ENCODE measurements around the gene ADARB1.

Gene ADARB1

GRCh38 chr21:45243603-45244002 is 169.2 kb downstream of the ADARB1 start:
- DNase-seq, result no peak

DNA sequence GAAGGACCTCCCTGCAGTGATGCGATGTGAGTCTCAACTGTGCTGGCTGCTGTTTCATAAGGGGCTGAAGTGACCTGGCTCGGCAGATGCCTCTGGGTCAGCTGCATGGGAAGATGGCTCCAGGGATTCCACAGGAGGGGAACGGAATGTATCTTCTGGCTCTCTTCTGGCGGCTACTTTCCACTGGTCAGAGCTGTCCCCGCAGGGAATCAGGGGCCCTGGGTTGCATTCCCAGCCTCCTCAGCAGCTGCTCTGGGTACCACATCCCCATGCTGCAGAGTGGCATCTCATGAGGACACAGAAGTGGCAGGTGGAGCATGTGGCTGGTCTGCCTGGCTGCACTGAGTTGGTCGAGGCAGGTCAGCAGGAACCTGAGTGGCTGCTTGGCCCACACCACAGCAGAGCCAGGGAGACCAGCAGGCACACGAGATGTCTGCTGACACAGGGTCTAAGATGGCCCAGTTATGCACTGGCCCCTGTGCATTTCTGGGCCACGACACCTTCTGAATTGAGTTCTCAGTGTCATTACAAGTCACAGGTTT is 170.5 kb downstream of the ADARB1 start:
- no peak for DNase-seq

DNA sequence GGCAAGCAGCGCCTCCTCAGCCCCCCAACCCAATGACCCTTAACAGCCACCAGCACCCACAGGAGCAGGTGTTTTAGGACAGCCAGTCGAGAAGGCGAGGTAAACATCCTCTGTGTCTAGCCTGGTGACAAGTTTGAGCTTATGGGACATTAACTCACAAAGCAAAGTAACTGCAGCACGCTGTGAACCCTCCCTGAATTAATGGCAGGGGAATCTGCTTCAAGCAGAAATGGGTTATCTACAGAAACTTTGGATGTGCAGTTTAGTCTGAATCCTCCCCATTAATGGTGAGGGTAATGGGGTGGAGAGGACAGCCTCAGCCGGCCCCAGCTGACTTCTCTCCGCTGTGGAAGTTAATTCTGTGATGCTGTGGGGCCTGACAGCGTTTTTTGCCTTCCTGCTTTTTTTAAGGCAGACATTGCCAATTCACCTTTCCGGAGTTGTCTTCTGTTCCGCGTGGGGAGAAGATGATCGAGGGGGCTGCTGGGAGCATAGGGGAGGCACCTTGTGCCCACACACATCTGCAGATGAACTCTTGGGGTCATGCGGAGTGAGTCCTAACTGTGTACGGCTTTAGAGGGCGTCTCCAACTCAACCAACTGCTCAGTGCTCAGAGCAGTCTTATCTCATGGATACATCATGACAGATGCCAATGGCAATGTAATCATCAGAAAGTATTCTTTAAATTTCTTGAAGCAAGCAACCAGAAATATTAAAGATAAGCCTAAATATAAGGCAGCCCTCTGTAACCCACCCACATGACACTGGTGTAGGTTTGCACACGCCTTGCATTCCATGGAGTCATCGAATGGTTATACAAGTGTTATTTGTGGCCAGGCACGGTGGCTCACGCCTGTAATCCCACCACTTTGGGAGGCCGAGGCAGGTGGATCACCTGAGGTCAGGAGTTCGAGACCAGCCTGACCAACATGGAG is 172.3 kb downstream of the ADARB1 start:
- no peak for DNase-seq

- no peak for DNase-seq
Observed at GRCh38 chr21:45248301-45248892, 174.0 kb downstream of the ADARB1 start.

- no peak for DNase-seq
Observed at GRCh38 chr21:45248893-45249381, 174.6 kb downstream of the ADARB1 start.

- DNase-seq, result no peak
Observed at GRCh38 chr21:45249626-45250025, 175.2 kb downstream of the ADARB1 start.

- no peak for DNase-seq
Observed at GRCh38 chr21:45250272-45250671, 175.9 kb downstream of the ADARB1 start.

- no peak for DNase-seq
Observed at GRCh38 chr21:45250914-45251634, 176.7 kb downstream of the ADARB1 start.

GRCh38 chr21:45251635-45252447 is 177.5 kb downstream of the ADARB1 start:
- no peak for DNase-seq

- DNase-seq, result no peak
Observed at GRCh38 chr21:45252448-45252925, 178.1 kb downstream of the ADARB1 start.

- DNase-seq, result no peak
Observed at GRCh38 chr21:45253180-45253579, 178.8 kb downstream of the ADARB1 start.

GRCh38 chr21:45253633-45254459 is 179.5 kb downstream of the ADARB1 start:
- no peak for DNase-seq

DNA sequence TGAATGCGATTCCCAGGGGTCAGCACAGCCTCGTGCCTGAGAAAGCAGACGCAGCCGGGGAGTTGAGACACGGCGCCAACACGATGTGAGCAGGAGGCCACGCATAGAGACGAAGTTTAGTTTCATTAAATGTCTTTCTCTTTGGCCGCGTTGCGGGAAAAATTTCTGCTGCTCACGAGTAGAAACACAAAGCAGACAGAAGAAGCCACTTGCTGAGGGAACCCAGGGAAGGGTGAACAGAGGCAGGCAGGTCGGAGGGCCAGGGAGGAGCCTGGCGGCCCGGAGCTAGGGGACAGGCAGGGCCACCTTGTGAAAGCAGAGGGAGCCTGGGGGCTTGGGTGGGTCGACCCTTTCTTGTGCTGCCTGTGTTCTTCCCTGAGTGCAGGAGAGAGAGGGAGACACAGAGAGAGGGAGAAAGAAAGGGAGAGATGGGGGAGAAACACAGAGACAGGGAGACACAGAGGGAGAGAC is 180.1 kb downstream of the ADARB1 start:
- DNase-seq, result no peak

DNA sequence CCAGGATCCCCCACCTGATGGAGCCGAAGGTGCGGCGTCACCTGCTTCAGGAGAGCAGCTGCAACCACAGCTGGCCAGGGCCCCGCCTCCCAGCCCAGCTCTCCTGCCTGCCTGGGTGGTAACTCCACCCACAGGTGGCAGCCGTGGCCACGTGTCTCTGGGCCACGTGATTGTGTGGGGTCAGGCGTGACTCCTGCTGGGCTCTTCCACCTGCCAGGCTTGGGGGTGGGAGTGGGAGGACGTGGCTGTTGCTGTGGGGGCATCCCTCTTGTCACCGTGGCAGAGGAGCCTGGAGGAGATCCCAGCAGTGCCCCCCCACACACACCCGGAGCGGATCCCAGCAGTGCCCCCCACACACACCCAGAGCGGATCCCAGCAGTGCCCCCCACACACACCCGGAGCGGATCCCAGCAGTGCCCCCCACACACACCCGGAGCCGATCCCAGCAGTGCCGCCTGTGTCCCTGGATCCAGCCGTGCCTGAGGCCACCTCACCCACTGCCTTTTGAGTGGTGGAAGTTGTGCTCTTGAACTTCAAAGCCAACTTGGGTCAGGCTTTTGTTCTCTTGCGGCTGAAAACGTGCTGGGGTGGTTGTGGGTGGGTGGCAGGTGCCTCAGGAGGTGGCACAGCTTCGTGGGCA is 181.1 kb downstream of the ADARB1 start:
- DNase-seq, result no peak

- DNase-seq, result no peak
Observed at GRCh38 chr21:45256021-45256911, 181.9 kb downstream of the ADARB1 start.

DNA sequence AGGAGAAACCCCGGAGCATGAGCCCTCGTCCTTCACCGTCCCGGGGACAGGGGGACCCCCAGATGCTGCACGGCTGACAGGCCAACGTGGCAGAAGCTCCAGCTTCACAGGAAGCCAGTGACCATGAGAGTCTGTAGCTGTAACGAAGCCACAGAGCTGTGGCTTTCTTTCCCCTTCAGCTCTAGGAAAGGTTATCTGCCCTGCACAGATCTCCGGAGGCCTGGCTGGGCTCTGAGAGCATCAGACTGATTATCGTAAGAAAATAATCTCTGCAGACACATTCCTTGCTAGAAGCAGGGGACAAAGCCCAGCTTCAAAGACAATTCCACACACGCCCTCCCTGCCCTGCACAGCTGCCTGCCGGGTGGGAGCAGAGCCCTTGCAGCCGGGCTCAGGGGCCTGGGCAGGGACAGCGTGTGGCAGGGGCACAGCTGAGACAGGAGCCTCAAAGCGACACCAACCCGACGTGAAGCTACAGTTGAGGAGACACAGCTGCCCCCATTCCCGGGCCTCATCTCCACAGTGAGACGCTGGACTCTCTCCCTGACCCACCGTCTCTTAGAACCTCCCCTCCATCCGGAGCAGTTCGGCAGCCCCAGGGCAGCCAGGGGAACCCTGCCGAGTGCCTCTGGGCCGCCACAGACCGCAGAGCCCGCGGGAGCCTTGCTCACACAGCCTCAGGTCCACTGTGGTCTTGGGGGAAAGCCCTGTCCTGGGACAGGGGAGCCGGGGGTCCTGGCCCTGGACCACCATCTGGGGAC is 182.7 kb downstream of the ADARB1 start:
- no peak for DNase-seq

DNA sequence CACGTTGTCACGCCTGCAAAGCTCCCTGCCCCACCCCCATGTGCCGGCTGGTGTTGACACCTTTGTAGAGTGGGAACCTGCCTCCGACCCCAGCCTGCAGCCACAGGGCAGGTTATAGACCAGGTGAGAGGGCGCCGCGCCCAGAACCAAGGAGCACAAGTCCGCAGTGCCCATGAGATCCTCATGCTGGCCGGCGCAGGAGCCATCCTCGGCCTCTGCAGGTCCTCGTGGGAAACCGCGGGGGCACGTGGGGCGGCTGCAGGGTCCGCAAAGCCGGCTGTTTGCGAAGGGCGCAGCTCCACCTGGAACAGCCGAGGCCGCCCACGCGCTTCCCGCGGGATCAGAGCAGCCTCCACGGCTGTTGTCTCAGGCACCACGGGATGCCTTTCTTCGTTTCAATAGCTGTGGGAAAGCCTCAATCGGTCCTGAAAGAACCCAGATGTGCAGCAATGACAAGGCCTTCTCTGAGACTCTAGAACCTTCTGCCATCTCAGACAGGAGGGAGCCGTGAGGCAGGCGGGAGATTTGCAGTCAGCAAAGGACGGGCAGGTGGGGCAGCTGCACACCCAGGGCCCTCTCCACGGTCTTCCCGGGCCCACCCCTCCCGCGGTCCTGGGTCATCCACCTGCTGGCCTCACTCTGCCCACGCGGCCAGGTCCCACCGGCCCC is 183.4 kb downstream of the ADARB1 start:
- DNase-seq, result no peak

DNA sequence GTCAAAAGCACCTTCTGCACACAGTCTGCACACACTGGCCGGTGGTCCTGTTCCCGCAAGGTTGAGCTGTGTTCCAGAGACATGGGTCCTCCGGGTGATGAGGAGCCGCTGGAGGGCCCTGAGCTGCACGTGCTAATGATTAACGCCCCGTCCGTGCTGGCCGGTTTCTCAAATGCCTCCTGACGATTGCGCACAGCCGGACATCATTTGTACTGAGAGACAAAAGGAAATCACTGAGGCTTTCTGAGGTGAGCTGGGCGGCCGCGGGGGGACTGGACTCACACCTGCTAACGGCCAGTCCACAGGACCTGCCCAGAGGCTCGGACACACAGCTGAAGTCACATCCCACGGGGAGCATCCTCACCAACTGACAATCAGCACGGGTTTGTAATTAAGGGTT is 184.1 kb downstream of the ADARB1 start:
- DNase-seq, result no peak

All from NCI-H2227 treated with DMSO at 0.1 percent for 48 hours (cell line).